Gastroesophageal sphincter (tissue), 4 donors: Measurements from ENCODE around the gene SKIDA1. TPM values are rescaled to one million over a fixed set of nuclear protein-coding genes. Genes with fewer than 3 reads are reported as not detected.

Source experiments
- ATAC-seq: fragments of 150-250 bp; one replicate; pipeline ENCODE4 v1.9.1; 2016; ENCODE audit warnings: mild to moderate bottlenecking, moderate library complexity
- H3K27ac ChIP-seq, 4 donors: fragments of 200-600 bp; sonication (generic) in 3 of 4; 1 replicate in 3 of 4; 2 replicates in 1 of 4; pipeline ENCODE4 v1.5.1; 2016 to 2019
- H3K27me3 ChIP-seq: fragments of 200-600 bp; sonication (generic); one replicate; pipeline ENCODE4 v1.5.1; 2019
- H3K36me3 ChIP-seq, 2 donors: fragments of 200-600 bp; sonication (generic); one replicate each; pipeline ENCODE4 v1.5.1; 2019; ENCODE audit warnings: control low read depth in 1 of 2
- H3K4me1 ChIP-seq, 3 donors: fragments of 200-600 bp; sonication (generic); 1 replicate in 2 of 3; 2 replicates in 1 of 3; pipeline ENCODE4 v1.5.1; 2016 to 2019; ENCODE audit warnings: control low read depth in 2 of 3
- H3K4me3 ChIP-seq, 2 donors: fragments of 200-600 bp; sonication (generic); one replicate each; pipeline ENCODE4 v1.5.1; 2019; ENCODE audit warnings: mild to moderate bottlenecking in 1 of 2, moderate library complexity in 1 of 2
- H3K9me3 ChIP-seq, 3 donors: fragments of 200-600 bp; sonication (generic); one replicate each; pipeline ENCODE4 v1.5.1; 2017 to 2019; ENCODE audit warnings: control low read depth in 2 of 3
- CTCF ChIP-seq, 4 experiments: fragments of 200-600 bp in 2 of 4; fragments of 450-650 bp in 2 of 4; sonication (generic) in 1 of 4; IDR thresholded peaks; one replicate each; pipeline ENCODE4 v1.5.1; 2017 to 2019; ENCODE audit warnings: antibody characterized with exemption in 4 of 4, mild to moderate bottlenecking in 2 of 4, moderate library complexity in 2 of 4
- EP300 ChIP-seq: sonication (generic); formaldehyde crosslinking; IDR thresholded peaks from one replicate; pipeline ENCODE4 v1.6.1; 2017; ENCODE audit warnings: antibody characterized with exemption, mild to moderate bottlenecking
- POLR2A ChIP-seq, 2 donors: fragments of 450-650 bp; IDR thresholded peaks; one replicate each; pipeline ENCODE4 v1.6.1; 2017; ENCODE audit warnings: antibody characterized with exemption in 2 of 2, mild to moderate bottlenecking in 2 of 2, moderate library complexity in 1 of 2
- POLR2AphosphoS5 ChIP-seq: sonication (generic); formaldehyde crosslinking; IDR thresholded peaks from one replicate; pipeline ENCODE4 v1.6.1; 2017; ENCODE audit warnings: antibody characterized with exemption
- WGBS, 2 donors: methylation state at CpG; one replicate each; pipeline ENCODE4 v1.1.5; 2018; ENCODE audit warnings: low coverage in 1 of 2; 5-methylcytosine and 5-hydroxymethylcytosine counted together
- small RNA-seq, 4 donors: library from RNA; depleted of rRNA; stranded (forward); fragments of <200 nt; gene quantifications; one replicate each; pipeline ENCODE3, GENCODE V24; 2016
- total RNA-seq, 4 donors: library from RNA; depleted of rRNA; stranded (reverse); fragments of >200 nt; gene quantifications; one replicate each; pipeline ENCODE4 v1.1.0, GENCODE V29; 2016

The SKIDA1 gene
- total RNA-seq, 4 donors from 2014 or later, result 0.74 to 6.5 (median 2.1) TPM

GRCh38 chr10:21464134-21464533 lies 61.3 kb downstream of the SKIDA1 start:
- 82 to 90% methylated on average over 7 of the region's 7 CpGs for WGBS, 2 donors
- H3K4me3 ChIP-seq, result no peak overlapping the region
- H3K36me3 ChIP-seq, result no peaks in the 10 kb centered on the region
- H3K4me1 ChIP-seq, result no peaks in the 10 kb centered on the region
- H3K27ac ChIP-seq, result no peak overlapping the region
- H3K27me3 ChIP-seq, result no peaks in the 10 kb centered on the region
- ATAC-seq, result no peak
- TF ChIP-seq CTCF (IDR thresholded peaks at IDR 0.05) (no peak), EP300 (no peak), POLR2AphosphoS5 (no peak), POLR2A (IDR thresholded peaks at IDR 0.05) (no peak)
- H3K9me3 ChIP-seq, result no peaks in the 10 kb centered on the region

Small RNA genes lying within 50 kb of the gene (small RNA-seq; reads per million reads assigned to genes)
- gene MIR1915, result 0 reads per million in 4 donors
- gene RF00019, result 0 reads per million in 4 donors
- gene RNU6-306P, result 0 reads per million in 4 donors

Other genes with a start within 250 kb of the SKIDA1 start
- 10 to 100 TPM; 27.2 to 52.1 (median 39.0) TPM for gene MLLT10, start 8.6 kb upstream of the SKIDA1 start, total RNA-seq